Stomach smooth muscle (tissue), 2 donors: ENCODE results near the gene SSBP2.
A peak's percentile ranks its signal among the peaks of the same experiment; 100 is the strongest.

Experiments
- H3K27ac ChIP-seq: one replicate; pipeline ENCODE4 v1.7.0; 2013; ENCODE audit warnings: mild to moderate bottlenecking, low read length, inconsistent platforms
- H3K27me3 ChIP-seq, 2 donors: one replicate each; pipeline ENCODE4 v1.7.0; 2013; ENCODE audit warnings: low read length in 2 of 2; ENCODE audit not compliant: insufficient read depth in 2 of 2, control insufficient read depth in 1 of 2
- H3K36me3 ChIP-seq, 2 donors: one replicate each; pipeline ENCODE4 v1.7.0; 2013; ENCODE audit warnings: low read length in 2 of 2; ENCODE audit not compliant: control insufficient read depth in 2 of 2, insufficient read depth in 2 of 2
- H3K4me1 ChIP-seq: one replicate; pipeline ENCODE4 v1.7.0; 2013; ENCODE audit warnings: low read length; ENCODE audit not compliant: control insufficient read depth, insufficient read depth
- H3K4me3 ChIP-seq, 2 donors: one replicate each; pipeline ENCODE4 v1.7.0; 2013; ENCODE audit warnings: low read length in 2 of 2
- H3K9ac ChIP-seq, 2 donors: one replicate each; pipeline ENCODE4 v1.7.0; 2013; ENCODE audit warnings: low read length in 2 of 2, mild to moderate bottlenecking in 1 of 2
- H3K9me3 ChIP-seq, 2 donors: one replicate each; pipeline ENCODE4 v1.7.0; 2013; ENCODE audit warnings: low read length in 2 of 2; ENCODE audit not compliant: control insufficient read depth in 2 of 2
- donor health status: healthy.
- donor health status: Pancreatic carcinoma.

Gene SSBP2

GRCh38 chr5:81405126-81405891 is 345.6 kb downstream of the SSBP2 start:
- Histone ChIP-seq H3K9ac (no peak overlapping the region), H3K9me3 (no peaks in the 10 kb centered on the region), H3K36me3 (peaks cover 3 to 7% of the 10 kb centered on the region in 2 donors), H3K4me3 (no peak overlapping the region), H3K4me1 (no peaks in the 10 kb centered on the region), H3K27me3 (no peaks in the 10 kb centered on the region), H3K27ac (no peak overlapping the region)

GRCh38 chr5:81402192-81402930 is 348.5 kb downstream of the SSBP2 start:
- no peak overlapping the region for H3K27ac ChIP-seq

GRCh38 chr5:81401266-81401665 is 349.6 kb downstream of the SSBP2 start:
- Histone ChIP-seq H3K9ac (no peak overlapping the region), H3K36me3 (no peaks in the 10 kb centered on the region), H3K9me3 (no peaks in the 10 kb centered on the region), H3K27me3 (peaks cover 0 to 2% of the 10 kb centered on the region in 2 donors), H3K4me3 (no peak overlapping the region), H3K27ac (no peak overlapping the region), H3K4me1 (no peaks in the 10 kb centered on the region)

More at GRCh38 chr5:81402192-81402930, 348.5 kb downstream of the SSBP2 start:
- H3K4me1 ChIP-seq: no peaks in the 10 kb centered on the region
- no peaks in the 10 kb centered on the region for H3K27me3 ChIP-seq
- H3K4me3 ChIP-seq: no peak overlapping the region
- H3K9ac ChIP-seq: no peak overlapping the region
- H3K9me3 ChIP-seq: no peaks in the 10 kb centered on the region
- no peaks in the 10 kb centered on the region for H3K36me3 ChIP-seq

- Histone ChIP-seq H3K4me3 (no peak overlapping the region), H3K27ac (no peak overlapping the region), H3K9me3 (no peaks in the 10 kb centered on the region), H3K4me1 (no peaks in the 10 kb centered on the region), H3K36me3 (no peaks in the 10 kb centered on the region), H3K9ac (no peak overlapping the region), H3K27me3 (peaks cover under 1 to 2% of the 10 kb centered on the region in 2 donors)
Observed at GRCh38 chr5:81400375-81400774, 350.5 kb downstream of the SSBP2 start.

GRCh38 chr5:81398741-81399140 is 352.2 kb downstream of the SSBP2 start:
- Histone ChIP-seq H3K4me1 (no peaks in the 10 kb centered on the region), H3K9me3 (peaks cover 0 to 3% of the 10 kb centered on the region in 2 donors), H3K27ac (no peak overlapping the region)

GRCh38 chr5:81397176-81397575 is 353.7 kb downstream of the SSBP2 start:
- H3K36me3 ChIP-seq: no peaks in the 10 kb centered on the region
- peaks cover 13 to 15% of the 10 kb centered on the region in 2 donors for H3K27me3 ChIP-seq
- H3K4me3 ChIP-seq: no peak overlapping the region
- H3K9me3 ChIP-seq: peaks cover 0 to 3% of the 10 kb centered on the region in 2 donors
- no peak overlapping the region for H3K9ac ChIP-seq
- H3K4me1 ChIP-seq: peaks cover 5% of the 10 kb centered on the region
- no peak overlapping the region for H3K27ac ChIP-seq

More at GRCh38 chr5:81398741-81399140, 352.2 kb downstream of the SSBP2 start:
- Histone ChIP-seq H3K9ac (no peak overlapping the region), H3K27me3 (peaks cover 6 to 9% of the 10 kb centered on the region in 2 donors), H3K4me3 (no peak overlapping the region), H3K36me3 (no peaks in the 10 kb centered on the region)

- no peak overlapping the region for H3K4me3 ChIP-seq
- H3K27me3 ChIP-seq: peaks cover 13 to 30% of the 10 kb centered on the region in 2 donors
- H3K4me1 ChIP-seq: peaks cover 5% of the 10 kb centered on the region
- no peak overlapping the region for H3K27ac ChIP-seq
- no peaks in the 10 kb centered on the region for H3K36me3 ChIP-seq
- peaks cover 0 to 3% of the 10 kb centered on the region in 2 donors for H3K9me3 ChIP-seq
- H3K9ac ChIP-seq: no peak overlapping the region
Observed at GRCh38 chr5:81395262-81395661, 355.6 kb downstream of the SSBP2 start.

GRCh38 chr5:81393783-81394718 is 356.8 kb downstream of the SSBP2 start, which contains the start of gene ACOT12:
Gene ACOT12 (minus strand): TSS chr5:81394134. CDS start chr5:81394114, 20 bp downstream.
- peaks cover 5% of the 10 kb centered on the region for H3K4me1 ChIP-seq
- peak within 1 kb of the TSS; percentile 40 to 59 for H3K4me3 ChIP-seq
- H3K36me3 ChIP-seq: no peaks in the 10 kb centered on the region
- H3K27ac ChIP-seq: no peak within 1 kb of the TSS
- peaks cover 0 to 3% of the 10 kb centered on the region in 2 donors for H3K9me3 ChIP-seq
- H3K27me3 ChIP-seq: peaks cover 16 to 35% of the 10 kb centered on the region in 2 donors
- no peak within 1 kb of the TSS for H3K9ac ChIP-seq

GRCh38 chr5:81393430-81393782 is 357.5 kb downstream of the SSBP2 start:
- H3K27ac ChIP-seq: no peak overlapping the region
- H3K9ac ChIP-seq: no peak overlapping the region
- H3K27me3 ChIP-seq: peaks cover 16 to 37% of the 10 kb centered on the region in 2 donors
- peak overlapping the region; percentile 40 to 59 for H3K4me3 ChIP-seq
- peaks cover 5% of the 10 kb centered on the region for H3K4me1 ChIP-seq
- no peaks in the 10 kb centered on the region for H3K36me3 ChIP-seq
- H3K9me3 ChIP-seq: peaks cover 0 to 3% of the 10 kb centered on the region in 2 donors

GRCh38 chr5:81389025-81389424 is 361.9 kb downstream of the SSBP2 start:
- Histone ChIP-seq H3K27me3 (peaks cover 7 to 35% of the 10 kb centered on the region in 2 donors), H3K27ac (no peak overlapping the region), H3K9me3 (no peaks in the 10 kb centered on the region), H3K9ac (no peak overlapping the region), H3K4me3 (no peak overlapping the region), H3K4me1 (peaks cover 5% of the 10 kb centered on the region), H3K36me3 (no peaks in the 10 kb centered on the region)
